HepG2 (cell line): ENCODE data around the gene MALT1.

ENCODE experiments used
- EP300 ChIP-seq, 3 experiments: sonication (generic) in 1 of 3; formaldehyde crosslinking in 1 of 3; IDR thresholded peaks; 2 replicates each; pipeline versions ENCODE4 v1.5.1 to v1.6.1; 2011 to 2020; ENCODE audit warnings: low read depth in 2 of 3, low read length in 2 of 3, borderline replicate concordance in 1 of 3, improper control_type of control experiment in 1 of 3, mild to moderate bottlenecking in 1 of 3, missing genetic modification reagents in 1 of 3, moderate library complexity in 1 of 3
- POLR2AphosphoS5 ChIP-seq: IDR thresholded peaks from 2 replicates; pipeline ENCODE4 v1.6.1; 2012; ENCODE audit warnings: low read depth, low read length
- SMAD1 ChIP-seq: sonication (generic); formaldehyde crosslinking; IDR thresholded peaks from 2 replicates; pipeline ENCODE4 v1.4.0; 2020; ENCODE audit warnings: missing genetic modification reagents, low read depth, mild to moderate bottlenecking, borderline replicate concordance
- SNAPC2 ChIP-seq: sonication (generic); formaldehyde crosslinking; IDR thresholded peaks from 2 replicates; pipeline ENCODE4 v1.8.1; 2022; ENCODE audit warnings: mild to moderate bottlenecking, missing genetic modification reagents
- TF ChIP-seq, protein P1 (sequence below): sonication (generic); formaldehyde crosslinking; IDR thresholded peaks from 2 replicates; pipeline ENCODE4 v1.4.0; 2020; ENCODE audit warnings: missing genetic modification reagents
- TF ChIP-seq, protein P2 (sequence below): IDR thresholded peaks from 2 replicates; pipeline ENCODE4 v1.6.1; 2018; ENCODE audit warnings: missing genetic modification reagents, mild to moderate bottlenecking, missing compliant biosample characterization

DNA sequence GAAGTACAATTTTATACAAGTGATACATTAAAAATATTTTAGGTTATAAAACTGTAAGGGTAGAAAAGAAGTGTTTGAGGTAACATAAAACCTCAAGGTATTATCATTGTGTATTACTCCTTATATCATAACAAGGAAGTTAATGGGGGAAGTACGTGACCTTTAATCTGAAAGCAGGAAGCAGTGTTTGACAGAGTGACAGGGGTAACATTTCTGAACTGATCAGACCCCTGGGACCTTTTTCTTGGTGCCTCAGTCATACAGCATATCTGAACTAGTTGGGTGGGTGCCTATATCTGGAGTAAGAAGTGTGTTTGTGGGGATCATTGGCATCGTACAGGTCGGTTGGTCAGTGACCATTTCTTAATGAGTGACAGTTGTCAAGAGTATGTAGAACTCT, 43.0 kb downstream of the MALT1 start:
- TF ChIP-seq SMAD1 (CRISPR knock-in tag) (no peak), SNAPC2 (CRISPR knock-in tag) (no peak), EP300 (IDR thresholded peaks at IDR 0.05; ENCODE audit: low read depth in 2 of 2, low read length in 2 of 2) (no peak), EP300 (CRISPR knock-in tag; IDR thresholded peaks at IDR 0.05; ENCODE audit: borderline replicate concordance) (no peak), POLR2AphosphoS5 (no peak)
- TF ChIP-seq, protein P1, sequence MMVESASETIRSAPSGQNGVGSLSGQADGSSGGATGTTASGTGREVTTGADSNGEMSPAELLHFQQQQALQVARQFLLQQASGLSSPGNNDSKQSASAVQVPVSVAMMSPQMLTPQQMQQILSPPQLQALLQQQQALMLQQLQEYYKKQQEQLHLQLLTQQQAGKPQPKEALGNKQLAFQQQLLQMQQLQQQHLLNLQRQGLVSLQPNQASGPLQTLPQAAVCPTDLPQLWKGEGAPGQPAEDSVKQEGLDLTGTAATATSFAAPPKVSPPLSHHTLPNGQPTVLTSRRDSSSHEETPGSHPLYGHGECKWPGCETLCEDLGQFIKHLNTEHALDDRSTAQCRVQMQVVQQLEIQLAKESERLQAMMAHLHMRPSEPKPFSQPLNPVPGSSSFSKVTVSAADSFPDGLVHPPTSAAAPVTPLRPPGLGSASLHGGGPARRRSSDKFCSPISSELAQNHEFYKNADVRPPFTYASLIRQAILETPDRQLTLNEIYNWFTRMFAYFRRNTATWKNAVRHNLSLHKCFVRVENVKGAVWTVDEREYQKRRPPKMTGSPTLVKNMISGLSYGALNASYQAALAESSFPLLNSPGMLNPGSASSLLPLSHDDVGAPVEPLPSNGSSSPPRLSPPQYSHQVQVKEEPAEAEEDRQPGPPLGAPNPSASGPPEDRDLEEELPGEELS (CRISPR knock-in tag): no peak
- TF ChIP-seq, protein P2, sequence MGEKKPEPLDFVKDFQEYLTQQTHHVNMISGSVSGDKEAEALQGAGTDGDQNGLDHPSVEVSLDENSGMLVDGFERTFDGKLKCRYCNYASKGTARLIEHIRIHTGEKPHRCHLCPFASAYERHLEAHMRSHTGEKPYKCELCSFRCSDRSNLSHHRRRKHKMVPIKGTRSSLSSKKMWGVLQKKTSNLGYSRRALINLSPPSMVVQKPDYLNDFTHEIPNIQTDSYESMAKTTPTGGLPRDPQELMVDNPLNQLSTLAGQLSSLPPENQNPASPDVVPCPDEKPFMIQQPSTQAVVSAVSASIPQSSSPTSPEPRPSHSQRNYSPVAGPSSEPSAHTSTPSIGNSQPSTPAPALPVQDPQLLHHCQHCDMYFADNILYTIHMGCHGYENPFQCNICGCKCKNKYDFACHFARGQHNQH (CRISPR knock-in tag): no peak
